Kasumi-1 (cell line): ENCODE results near the gene TIGD1.

Experiments
- DNase-seq, 2 experiments: peaks; one replicate each; lab custom pipeline; 2025; lab: John Stamatoyannopoulos, UW

Gene TIGD1

DNA sequence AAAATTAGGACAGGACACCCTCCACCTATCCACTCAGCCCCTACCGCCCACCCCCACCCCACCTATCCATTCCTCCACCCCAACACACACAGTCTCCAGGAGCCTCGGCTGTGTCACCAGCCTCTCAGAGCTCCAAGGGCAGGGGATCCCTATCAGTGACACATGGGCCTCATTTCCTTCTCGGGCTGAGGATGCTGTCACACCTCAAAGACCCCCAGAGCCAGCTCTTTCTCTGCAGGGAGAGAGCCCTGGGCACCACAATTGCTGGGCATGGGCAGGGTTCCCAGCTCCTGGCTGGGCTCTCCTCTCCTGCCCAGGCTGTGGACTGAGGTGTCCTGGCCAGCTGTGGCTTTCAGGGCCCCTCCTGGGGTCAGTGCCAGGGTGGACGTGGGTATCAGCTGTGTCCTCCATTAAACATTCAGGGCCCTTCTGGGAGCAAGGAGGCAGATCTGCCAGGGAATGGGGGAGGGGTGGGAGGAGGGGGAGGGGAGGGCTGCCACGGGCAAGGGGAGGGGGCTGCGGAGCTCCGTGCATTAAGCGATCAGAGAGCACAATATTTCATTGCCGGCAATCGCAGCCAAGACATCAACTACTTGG is 48.5 kb downstream of the TIGD1 start:
- DNase-seq: no peak

- no peak for DNase-seq
These were observed 49.0 kb downstream of the TIGD1 start for GRCh38 chr2:232501331-232501771.

DNA sequence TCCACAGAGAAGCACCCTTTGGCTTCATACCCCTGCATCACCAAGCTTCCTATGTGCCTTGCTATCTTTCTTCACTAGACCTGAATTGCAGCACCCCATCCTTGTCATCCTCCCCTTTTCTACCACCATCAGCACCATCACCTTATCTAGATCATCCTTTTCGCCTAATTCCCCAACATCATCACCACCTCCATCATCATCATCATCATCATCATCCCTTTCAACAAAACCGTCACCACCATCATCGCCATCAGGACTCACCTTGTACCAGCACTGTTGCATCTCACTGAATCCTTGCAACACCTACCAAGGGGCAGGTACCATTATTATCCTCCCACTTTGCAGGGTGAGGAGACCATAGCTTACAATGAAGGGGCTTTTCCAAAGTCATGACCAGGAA is 51.9 kb downstream of the TIGD1 start:
- DNase-seq: no peak
